Activated CD4-positive, alpha-beta T cell treated with anti-CD3 and anti-CD28 coated beads, Interleukin-2, amount 50 U/mL, for 48 hours (primary cell): ENCODE results near the gene SMG6.
A peak's percentile ranks its signal among the peaks of the same experiment; 100 is the strongest.
"Not testable (repeated sequence)": the region's sequence is repeated elsewhere in the genome, so short reads cannot be mapped to it uniquely, and the experiment has no call there.

Experiments
- DNase-seq, 2 experiments: peaks; one replicate each; pipeline ENCODE4 v3.0.0-alpha.2; 2020

The SMG6 gene

GRCh38 chr17:2227025-2227699 is 76.4 kb downstream of the SMG6 start:
- no peak for DNase-seq

GRCh38 chr17:2223617-2223927 is 80.0 kb downstream of the SMG6 start:
- DNase-seq = no peak

GRCh38 chr17:2222901-2223616 is 80.5 kb downstream of the SMG6 start:
- peak; percentile 45 to 60 for DNase-seq

GRCh38 chr17:2222301-2222700 is 81.3 kb downstream of the SMG6 start:
- no peak for DNase-seq

DNA sequence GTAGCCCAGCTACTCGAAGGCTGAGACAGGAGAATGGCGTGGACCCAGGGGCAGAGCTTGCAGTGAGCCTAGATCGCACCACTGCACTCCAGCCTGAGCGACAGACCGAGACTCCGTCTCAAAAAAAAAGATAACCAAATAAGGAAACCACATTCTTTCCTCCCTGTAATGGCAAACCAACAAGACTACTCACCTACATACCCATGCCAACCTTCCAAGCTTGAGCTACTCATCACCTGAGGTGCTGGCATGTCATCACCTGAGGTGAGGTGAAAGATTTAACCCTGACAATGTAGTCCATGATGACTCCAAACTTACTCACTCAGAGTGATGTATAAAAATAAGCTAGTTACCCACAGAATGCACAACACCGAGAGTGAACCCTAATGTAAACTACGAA is 85.2 kb downstream of the SMG6 start:
- no peak for DNase-seq

- peak; percentile 64 to 73 for DNase-seq
Observed at GRCh38 chr17:2215616-2216364, 87.8 kb downstream of the SMG6 start.

DNA sequence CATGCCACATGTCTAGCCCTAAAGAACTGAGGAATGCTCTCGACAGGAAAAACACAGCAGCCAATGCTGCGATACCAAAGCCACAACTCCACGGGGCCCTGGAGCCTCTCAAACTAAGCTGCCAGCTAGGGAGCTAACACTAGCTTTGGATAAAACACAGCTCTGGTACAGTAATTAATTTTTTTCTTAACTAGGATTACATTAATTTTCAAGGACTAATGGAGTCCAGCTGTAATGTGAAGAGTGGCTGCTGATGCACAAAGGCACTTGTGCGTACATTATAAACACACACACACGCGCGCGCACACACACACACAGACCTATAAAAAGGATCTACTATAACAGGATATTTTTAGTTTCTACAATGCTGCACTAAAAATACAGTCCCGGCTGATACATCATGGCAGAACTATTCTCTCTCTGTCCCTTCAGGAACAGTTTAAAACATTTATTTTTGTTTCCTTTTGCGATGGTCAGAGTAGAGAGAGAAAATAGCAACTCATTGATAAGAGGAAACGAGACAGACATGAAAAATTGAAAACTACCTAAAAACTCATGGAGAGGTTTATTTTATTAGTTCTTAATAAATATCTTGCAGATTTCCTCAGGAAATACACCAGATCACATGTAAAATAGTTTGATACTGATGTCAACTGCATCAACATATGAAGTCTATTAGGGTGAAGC is 88.5 kb downstream of the SMG6 start:
- no peak for DNase-seq

DNA sequence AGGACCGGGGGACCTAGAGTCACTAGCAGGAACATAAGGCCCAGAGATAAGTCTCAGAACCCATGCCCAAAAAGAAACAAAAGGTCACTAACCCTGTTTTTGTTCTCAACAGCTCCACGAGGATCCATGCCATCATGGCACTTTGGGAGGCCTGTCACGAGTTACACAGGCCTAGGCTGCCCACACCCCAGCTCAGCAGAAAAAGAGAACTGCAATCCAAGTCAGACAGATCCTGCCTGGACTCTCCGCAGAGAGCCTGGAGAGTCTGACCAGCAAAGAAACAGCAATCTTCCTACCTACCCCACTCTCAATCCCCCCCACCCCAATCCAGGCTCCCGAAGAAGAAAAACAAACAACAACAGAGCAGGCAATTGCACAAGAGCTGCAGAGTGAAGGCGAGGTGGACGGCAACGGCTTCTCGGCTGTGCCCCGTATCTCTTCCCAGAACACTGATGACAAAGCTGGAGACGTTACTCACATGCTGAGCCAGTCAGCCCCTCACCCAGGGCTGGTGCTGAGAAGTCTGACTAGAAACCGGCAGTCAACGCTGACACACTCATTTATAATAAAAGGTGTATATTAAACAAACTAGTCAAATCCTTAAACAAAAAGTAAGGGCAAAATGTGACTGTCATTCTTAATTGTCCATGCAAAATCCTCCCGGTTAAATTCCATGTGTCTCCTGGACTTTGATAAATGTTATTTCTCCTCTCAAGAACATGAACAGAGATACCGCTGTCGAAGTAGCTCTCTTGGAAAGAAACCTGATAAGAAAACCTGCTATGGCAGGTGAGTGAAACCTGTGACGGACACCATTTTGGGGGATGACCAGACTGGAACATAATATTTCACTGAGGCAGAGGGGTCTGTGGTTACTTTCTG is 89.3 kb downstream of the SMG6 start:
- DNase-seq = peak in 1 of 2 experiments; percentile 27

GRCh38 chr17:2213291-2213960 is 90.2 kb downstream of the SMG6 start:
- DNase-seq = no peak

DNA sequence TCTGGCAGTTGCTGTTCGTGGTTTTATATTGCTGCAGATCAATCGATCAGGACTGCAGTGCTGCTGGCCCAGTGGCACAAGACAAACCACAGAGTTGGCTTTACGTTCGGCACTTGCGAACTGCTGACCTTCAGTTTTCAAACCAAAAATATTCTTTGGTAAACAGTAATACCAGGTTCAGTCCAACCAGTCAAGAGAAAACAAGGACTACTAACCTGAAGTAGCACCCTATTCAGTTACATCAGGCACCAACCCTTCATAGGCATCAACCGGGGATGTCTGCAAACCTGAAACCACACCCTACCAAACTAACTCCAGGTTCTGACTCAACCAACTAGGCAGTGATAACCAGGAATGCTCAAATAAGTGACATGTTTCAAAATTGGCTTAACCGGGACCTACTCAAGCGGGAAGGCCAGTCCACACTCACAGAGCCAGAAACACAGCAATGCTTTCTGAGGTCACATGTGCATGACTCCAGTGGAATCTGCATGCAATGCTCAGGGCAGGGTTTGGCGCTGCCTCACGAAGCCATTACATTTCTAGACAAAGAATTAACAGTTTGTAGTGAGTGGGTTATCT is 91.1 kb downstream of the SMG6 start:
- DNase-seq = no peak

GRCh38 chr17:2211661-2212399 is 91.8 kb downstream of the SMG6 start:
- DNase-seq = no peak

GRCh38 chr17:2210726-2211125 is 92.9 kb downstream of the SMG6 start:
- no peak for DNase-seq

DNA sequence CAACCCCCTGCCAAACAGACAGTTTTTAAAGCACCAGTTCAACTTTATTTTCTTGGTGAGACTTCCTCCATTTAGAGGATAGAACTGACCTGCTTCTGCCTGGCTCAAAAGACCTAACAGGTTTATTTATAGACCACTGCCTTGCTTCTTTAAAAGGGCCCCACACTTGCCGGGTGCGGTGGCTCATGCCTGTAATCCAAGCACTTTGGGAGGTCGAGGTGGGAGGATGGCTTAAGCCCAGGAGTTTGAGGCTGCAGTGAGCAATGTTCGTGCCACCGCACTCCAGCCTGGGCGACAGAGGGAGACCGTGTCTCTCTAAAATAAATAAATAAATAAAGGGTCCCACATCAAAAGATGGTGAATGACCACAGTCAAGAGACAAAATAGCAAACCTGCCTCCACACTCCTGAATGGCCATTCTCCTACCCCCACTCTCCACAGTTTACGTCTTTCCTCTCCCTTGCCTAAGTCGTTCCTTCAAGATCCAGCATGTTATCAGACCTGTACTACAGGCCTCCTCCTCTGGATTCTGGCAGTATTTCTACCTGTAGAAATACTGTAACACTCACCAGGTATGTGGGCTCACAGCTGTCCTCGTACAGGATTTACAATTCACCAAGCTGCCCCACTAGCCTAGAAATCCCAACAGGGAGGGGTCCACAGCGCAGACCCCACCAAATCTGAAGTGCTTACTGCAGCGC is 95.6 kb downstream of the SMG6 start:
- no peak for DNase-seq

DNA sequence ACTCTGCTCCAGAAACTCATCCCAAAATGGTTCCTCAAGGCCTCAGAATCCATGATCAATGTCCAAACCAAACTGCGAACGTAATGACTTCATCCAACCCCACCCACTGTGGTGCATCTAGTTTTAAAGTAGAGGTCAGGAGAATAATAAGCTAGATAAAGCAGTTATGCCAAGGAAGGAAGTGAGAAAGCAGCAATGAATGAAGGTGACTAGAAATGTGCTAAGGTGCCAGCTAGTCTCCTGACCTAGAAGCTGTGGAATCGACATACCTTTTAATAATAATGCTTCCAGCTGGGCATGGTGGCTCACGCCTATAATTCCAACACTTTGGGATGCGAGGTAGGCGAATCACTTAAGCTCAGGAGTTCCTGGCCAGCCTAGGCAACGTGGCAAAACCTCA is 99.2 kb downstream of the SMG6 start:
- DNase-seq = no peak

- no peak for DNase-seq
Observed at GRCh38 chr17:2203818-2204217, 99.8 kb downstream of the SMG6 start.

GRCh38 chr17:2202996-2203575 is 100.5 kb downstream of the SMG6 start:
- DNase-seq = no peak

GRCh38 chr17:2202302-2202995 is 101.1 kb downstream of the SMG6 start:
- DNase-seq = no peak

- DNase-seq = not testable (repeated sequence)
Observed at GRCh38 chr17:2199386-2199785, 104.2 kb downstream of the SMG6 start.

- no peak for DNase-seq
Observed at GRCh38 chr17:2198927-2199326, 104.7 kb downstream of the SMG6 start.
